Measurements from ENCODE around the gene EAF1.
"Not testable (repeated sequence)": the region's sequence is repeated elsewhere in the genome, so short reads cannot be mapped to it uniquely, and the experiment has no call there.

The EAF1 gene

GRCh38 chr3:15385901-15386653 is 41.3 kb upstream of the EAF1 start:
- TF ChIP-seq CTCF (IDR thresholded peaks at IDR 0.05; ENCODE audit: low read depth, low read length) = no peak
- H3K4me3 ChIP-seq (ENCODE audit: low read depth, low read length) = no peak overlapping the region

GRCh38 chr3:15386654-15386955 is 40.8 kb upstream of the EAF1 start:
- H3K4me3 ChIP-seq (ENCODE audit: low read depth, low read length) = not testable (repeated sequence)

GRCh38 chr3:15387171-15387581 is 40.2 kb upstream of the EAF1 start:
- H3K4me3 ChIP-seq (ENCODE audit: low read depth, low read length) = no peak overlapping the region

GRCh38 chr3:15387735-15388134 is 39.7 kb upstream of the EAF1 start:
- TF ChIP-seq CTCF (IDR thresholded peaks at IDR 0.05; ENCODE audit: low read depth, low read length) = no peak
- H3K4me3 ChIP-seq (ENCODE audit: low read depth, low read length) = no peak overlapping the region

More at GRCh38 chr3:15387171-15387581, 40.2 kb upstream of the EAF1 start:
- TF ChIP-seq CTCF (IDR thresholded peaks at IDR 0.05; ENCODE audit: low read depth, low read length) = no peak

- not testable (repeated sequence) for H3K4me3 ChIP-seq (ENCODE audit: low read depth, low read length)
Measured at GRCh38 chr3:15388335-15388734, 39.1 kb upstream of the EAF1 start.

GRCh38 chr3:15390460-15390859 is 36.9 kb upstream of the EAF1 start:
- no peak for TF ChIP-seq CTCF (IDR thresholded peaks at IDR 0.05; ENCODE audit: low read depth, low read length)
- H3K4me3 ChIP-seq (ENCODE audit: low read depth, low read length) = no peak overlapping the region

GRCh38 chr3:15391007-15391406 is 36.4 kb upstream of the EAF1 start:
- no peak for TF ChIP-seq CTCF (IDR thresholded peaks at IDR 0.05; ENCODE audit: low read depth, low read length)
- H3K4me3 ChIP-seq (ENCODE audit: low read depth, low read length) = no peak overlapping the region

GRCh38 chr3:15393252-15393651 is 34.1 kb upstream of the EAF1 start:
- not testable (repeated sequence) for H3K4me3 ChIP-seq (ENCODE audit: low read depth, low read length)

- not testable (repeated sequence) for H3K4me3 ChIP-seq (ENCODE audit: low read depth, low read length)
Measured at GRCh38 chr3:15398731-15399133, 28.7 kb upstream of the EAF1 start.

GRCh38 chr3:15399970-15400369 is 27.4 kb upstream of the EAF1 start:
- H3K4me3 ChIP-seq (ENCODE audit: low read depth, low read length) = no peak overlapping the region
- TF ChIP-seq CTCF (IDR thresholded peaks at IDR 0.05; ENCODE audit: low read depth, low read length) = no peak

All from WI38 (cell line).